Activated CD4-positive, alpha-beta T cell treated with anti-CD3 and anti-CD28 coated beads for 4 hours (primary cell): ENCODE measurements around the gene RNF41.
A peak's percentile ranks its signal among the peaks of the same experiment; 100 is the strongest.
"Not testable (repeated sequence)": the region's sequence is repeated elsewhere in the genome, so short reads cannot be mapped to it uniquely, and the experiment has no call there.

ENCODE experiments used
- DNase-seq, 2 donors: peaks; one replicate each; pipeline ENCODE4 v3.0.0-alpha.2; 2020

Gene RNF41

GRCh38 chr12:56206452-56207166, 15.1 kb downstream of the RNF41 start:
- DNase-seq = peak; percentile 30 to 31

- no peak for DNase-seq
These were observed 16.3 kb downstream of the RNF41 start for GRCh38 chr12:56205445-56205844.

GRCh38 chr12:56204275-56204674, 17.4 kb downstream of the RNF41 start:
- no peak for DNase-seq

- DNase-seq = no peak
These were observed 18.9 kb downstream of the RNF41 start for GRCh38 chr12:56202838-56203237.

GRCh38 chr12:56202366-56202765, 19.4 kb downstream of the RNF41 start:
- DNase-seq = no peak

- no peak for DNase-seq
These were observed 22.9 kb downstream of the RNF41 start for GRCh38 chr12:56198836-56199235.

- no peak for DNase-seq
These were observed 23.6 kb downstream of the RNF41 start for GRCh38 chr12:56197921-56198635.

- DNase-seq = not testable (repeated sequence)
These were observed 24.7 kb downstream of the RNF41 start for GRCh38 chr12:56196818-56197550.

- DNase-seq = peak; percentile 77 to 82
These were observed 28.6 kb downstream of the RNF41 start for GRCh38 chr12:56193025-56193578.

GRCh38 chr12:56192582-56192981, 29.1 kb downstream of the RNF41 start:
- DNase-seq = no peak

- DNase-seq = no peak
These were observed 31.0 kb downstream of the RNF41 start for GRCh38 chr12:56190695-56191155.

- peak; percentile 70 to 78 for DNase-seq
These were observed 31.6 kb downstream of the RNF41 start for GRCh38 chr12:56189918-56190694.

- peak; percentile 81 to 82 for DNase-seq
These were observed 32.4 kb downstream of the RNF41 start, which contains the start of gene SMARCC2 for GRCh38 chr12:56189099-56189917. Gene SMARCC2, minus strand, starts transcription at chr12:56189483. Its CDS starts 22 bp downstream, at chr12:56189461.

- no peak for DNase-seq
These were observed 33.0 kb downstream of the RNF41 start for GRCh38 chr12:56188778-56189098.

GRCh38 chr12:56188131-56188777, 33.5 kb downstream of the RNF41 start:
- no peak for DNase-seq

GRCh38 chr12:56186957-56187356, 34.8 kb downstream of the RNF41 start:
- no peak for DNase-seq

- DNase-seq = no peak
These were observed 43.4 kb downstream of the RNF41 start for GRCh38 chr12:56178347-56178746.

GRCh38 chr12:56172839-56173238, 48.9 kb downstream of the RNF41 start:
- no peak for DNase-seq

- no peak for DNase-seq
These were observed 52.4 kb downstream of the RNF41 start for GRCh38 chr12:56169229-56169759.

- DNase-seq = no peak
These were observed 56.4 kb downstream of the RNF41 start for GRCh38 chr12:56165369-56165768.

- DNase-seq = no peak
These were observed 57.4 kb downstream of the RNF41 start for GRCh38 chr12:56164345-56164729.
